ENCODE results near the gene MAP4K3. TPM values are rescaled to one million over a fixed set of nuclear protein-coding genes. Genes with fewer than 3 reads are reported as not detected.

Gene MAP4K3
- total RNA-seq, 1 experiment from 2014 or later = 21.4 TPM

DNA sequence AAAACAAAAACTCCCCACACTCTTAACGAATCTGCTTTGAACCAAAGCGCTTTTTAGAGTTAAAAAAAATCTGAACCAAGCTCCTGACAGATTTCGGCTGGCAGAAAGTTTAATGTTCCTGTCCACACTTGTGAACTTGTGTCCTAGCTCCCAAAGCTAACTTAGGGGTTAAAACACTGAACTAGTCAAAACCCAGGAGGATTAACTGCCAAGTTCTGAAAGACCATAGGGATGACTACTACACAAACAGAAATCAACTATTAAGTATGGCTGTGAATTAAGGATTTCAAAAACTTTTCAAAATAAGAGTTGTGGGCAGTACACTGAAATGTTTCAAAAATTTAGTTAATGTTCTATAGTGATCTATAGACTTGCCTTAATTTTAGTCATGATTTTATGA lies 167.1 kb downstream of the MAP4K3 start (continued):
- TF ChIP-seq, protein P1, sequence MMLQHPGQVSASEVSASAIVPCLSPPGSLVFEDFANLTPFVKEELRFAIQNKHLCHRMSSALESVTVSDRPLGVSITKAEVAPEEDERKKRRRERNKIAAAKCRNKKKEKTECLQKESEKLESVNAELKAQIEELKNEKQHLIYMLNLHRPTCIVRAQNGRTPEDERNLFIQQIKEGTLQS (IDR thresholded peaks at IDR 0.05) = no peak
- TF ChIP-seq CBX3 (IDR thresholded peaks at IDR 0.05; ENCODE audit: low read depth) (no peak), SRF (IDR thresholded peaks at IDR 0.05; ENCODE audit: low read depth) (no peak), SP1 (IDR thresholded peaks at IDR 0.05; ENCODE audit: low read depth) (no peak), YY1 (IDR thresholded peaks at IDR 0.05; ENCODE audit: extremely low read depth, insufficient replicate concordance, low read depth, low read length) (no peak)

DNA sequence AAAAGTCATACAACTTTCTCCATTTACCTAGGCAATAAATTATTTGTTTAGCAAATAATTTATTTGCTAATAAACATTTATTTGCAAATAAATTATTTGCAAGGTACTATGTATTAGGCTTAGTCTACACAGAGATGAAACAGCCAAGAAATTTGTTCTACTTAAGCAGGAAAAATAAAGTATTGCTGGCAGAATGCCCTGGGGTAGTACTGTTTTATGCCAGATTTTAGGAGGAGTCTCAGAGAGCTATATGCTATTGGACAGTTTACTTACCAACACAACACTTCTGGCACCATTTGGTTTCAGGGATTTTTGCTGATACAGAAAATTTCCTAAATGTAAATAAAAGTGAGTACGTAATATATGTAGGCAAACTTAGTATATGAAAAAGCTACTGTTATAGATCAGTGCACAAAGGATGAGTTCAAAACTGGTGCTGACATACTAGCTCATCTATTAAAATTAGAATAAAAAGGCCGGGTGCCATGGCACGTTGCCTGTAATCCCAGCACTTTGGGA lies 170.1 kb downstream of the MAP4K3 start:
- BruUV-seq (replicated peaks) = no TSS peak
- Histone ChIP-seq H3K4me3 (replicated peaks in 1 of 2; ENCODE audit: low read depth in 1 of 2, low read length in 2 of 2) (no peak overlapping the region), H2AFZ (ENCODE audit: low read depth, low read length, poor library complexity, severe bottlenecking) (no peak overlapping the region), H3K9ac (ENCODE audit: low read length) (no peak overlapping the region), H3K9me2 (ENCODE audit: insufficient read depth) (no peaks in the 10 kb centered on the region), H3K9me3 (ENCODE audit: control insufficient read depth in 1 of 2, insufficient read depth in 1 of 2, low read depth in 1 of 2, low read length in 2 of 2) (no peaks in the 10 kb centered on the region), H3K36me3 (ENCODE audit: control insufficient read depth in 1 of 2, insufficient read depth in 2 of 2, low read length in 2 of 2) (no peaks in the 10 kb centered on the region; a peak in 1 of 4 replicates), H3K4me1 (ENCODE audit: control insufficient read depth in 1 of 2, insufficient read depth in 2 of 2, low read length in 2 of 2) (no peaks in the 10 kb centered on the region), H3K4me2 (ENCODE audit: low read length) (no peak overlapping the region), H3K27ac (ENCODE audit: low read depth, low read length) (no peak overlapping the region), H4K20me1 (ENCODE audit: insufficient read depth) (no peaks in the 10 kb centered on the region), H3K27me3 (ENCODE audit: insufficient read depth, low read length) (no peaks in the 10 kb centered on the region), H3K79me2 (ENCODE audit: insufficient read depth, low read length) (no peaks in the 10 kb centered on the region)
- ATAC-seq (no peak), DNase-seq (ENCODE audit: low read depth, low spot score) (no peak)
- RAD21 ChIA-PET (ENCODE audit: low non-redundant PET in 1 of 2, low total read pairs in 2 of 2, uncharacterized antibody in 2 of 2, unreplicated experiment in 2 of 2) = no interaction called here
- POLR2A ChIA-PET = no interaction called here
- intact Hi-C loops (cut with micrococcal nuclease) = no loop called here
- CTCF ChIA-PET = no interaction called here
- TF ChIP-seq POLR2A (IDR thresholded peaks at IDR 0.05; ENCODE audit: borderline replicate concordance, extremely low read depth, insufficient read depth, insufficient read length) = no peak
- no peak for TF ChIP-seq JUND (IDR thresholded peaks at IDR 0.05)
- no peak for TF ChIP-seq FOSL1 (IDR thresholded peaks at IDR 0.05; ENCODE audit: low read depth)
- TF ChIP-seq ELF1 (IDR thresholded peaks at IDR 0.05; ENCODE audit: borderline replicate concordance, low read depth) = no peak
- no peak for TF ChIP-seq POLR2AphosphoS5 (IDR thresholded peaks at IDR 0.05; ENCODE audit: low read depth, low read length)
- no peak for TF ChIP-seq EZH2phosphoT487 (IDR thresholded peaks at IDR 0.05; ENCODE audit: borderline replicate concordance)
- TF ChIP-seq, protein P2, sequence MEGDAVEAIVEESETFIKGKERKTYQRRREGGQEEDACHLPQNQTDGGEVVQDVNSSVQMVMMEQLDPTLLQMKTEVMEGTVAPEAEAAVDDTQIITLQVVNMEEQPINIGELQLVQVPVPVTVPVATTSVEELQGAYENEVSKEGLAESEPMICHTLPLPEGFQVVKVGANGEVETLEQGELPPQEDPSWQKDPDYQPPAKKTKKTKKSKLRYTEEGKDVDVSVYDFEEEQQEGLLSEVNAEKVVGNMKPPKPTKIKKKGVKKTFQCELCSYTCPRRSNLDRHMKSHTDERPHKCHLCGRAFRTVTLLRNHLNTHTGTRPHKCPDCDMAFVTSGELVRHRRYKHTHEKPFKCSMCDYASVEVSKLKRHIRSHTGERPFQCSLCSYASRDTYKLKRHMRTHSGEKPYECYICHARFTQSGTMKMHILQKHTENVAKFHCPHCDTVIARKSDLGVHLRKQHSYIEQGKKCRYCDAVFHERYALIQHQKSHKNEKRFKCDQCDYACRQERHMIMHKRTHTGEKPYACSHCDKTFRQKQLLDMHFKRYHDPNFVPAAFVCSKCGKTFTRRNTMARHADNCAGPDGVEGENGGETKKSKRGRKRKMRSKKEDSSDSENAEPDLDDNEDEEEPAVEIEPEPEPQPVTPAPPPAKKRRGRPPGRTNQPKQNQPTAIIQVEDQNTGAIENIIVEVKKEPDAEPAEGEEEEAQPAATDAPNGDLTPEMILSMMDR (IDR thresholded peaks at IDR 0.05 in 2 of 3, conservative IDR thresholded peaks at IDR 0.05 in 1 of 3; ENCODE audit: borderline replicate concordance in 1 of 3, insufficient read depth in 1 of 3, low read depth in 2 of 3, low read length in 2 of 3) = no peak
- no peak for TF ChIP-seq TCF7L2 (IDR thresholded peaks at IDR 0.05; ENCODE audit: borderline replicate concordance, extremely low read depth, insufficient read depth, insufficient read length)
- TF ChIP-seq EZH2 (IDR thresholded peaks at IDR 0.05) = no peak
- TF ChIP-seq, protein P3, sequence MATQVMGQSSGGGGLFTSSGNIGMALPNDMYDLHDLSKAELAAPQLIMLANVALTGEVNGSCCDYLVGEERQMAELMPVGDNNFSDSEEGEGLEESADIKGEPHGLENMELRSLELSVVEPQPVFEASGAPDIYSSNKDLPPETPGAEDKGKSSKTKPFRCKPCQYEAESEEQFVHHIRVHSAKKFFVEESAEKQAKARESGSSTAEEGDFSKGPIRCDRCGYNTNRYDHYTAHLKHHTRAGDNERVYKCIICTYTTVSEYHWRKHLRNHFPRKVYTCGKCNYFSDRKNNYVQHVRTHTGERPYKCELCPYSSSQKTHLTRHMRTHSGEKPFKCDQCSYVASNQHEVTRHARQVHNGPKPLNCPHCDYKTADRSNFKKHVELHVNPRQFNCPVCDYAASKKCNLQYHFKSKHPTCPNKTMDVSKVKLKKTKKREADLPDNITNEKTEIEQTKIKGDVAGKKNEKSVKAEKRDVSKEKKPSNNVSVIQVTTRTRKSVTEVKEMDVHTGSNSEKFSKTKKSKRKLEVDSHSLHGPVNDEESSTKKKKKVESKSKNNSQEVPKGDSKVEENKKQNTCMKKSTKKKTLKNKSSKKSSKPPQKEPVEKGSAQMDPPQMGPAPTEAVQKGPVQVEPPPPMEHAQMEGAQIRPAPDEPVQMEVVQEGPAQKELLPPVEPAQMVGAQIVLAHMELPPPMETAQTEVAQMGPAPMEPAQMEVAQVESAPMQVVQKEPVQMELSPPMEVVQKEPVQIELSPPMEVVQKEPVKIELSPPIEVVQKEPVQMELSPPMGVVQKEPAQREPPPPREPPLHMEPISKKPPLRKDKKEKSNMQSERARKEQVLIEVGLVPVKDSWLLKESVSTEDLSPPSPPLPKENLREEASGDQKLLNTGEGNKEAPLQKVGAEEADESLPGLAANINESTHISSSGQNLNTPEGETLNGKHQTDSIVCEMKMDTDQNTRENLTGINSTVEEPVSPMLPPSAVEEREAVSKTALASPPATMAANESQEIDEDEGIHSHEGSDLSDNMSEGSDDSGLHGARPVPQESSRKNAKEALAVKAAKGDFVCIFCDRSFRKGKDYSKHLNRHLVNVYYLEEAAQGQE (IDR thresholded peaks at IDR 0.05; ENCODE audit: low read depth) = no peak
- TF ChIP-seq CBX3 (IDR thresholded peaks at IDR 0.05; ENCODE audit: low read depth) = no peak
- TF ChIP-seq, protein P1 (IDR thresholded peaks at IDR 0.05) = no peak
- no peak for TF ChIP-seq SIN3A (IDR thresholded peaks at IDR 0.05; ENCODE audit: low read depth)
- no peak for TF ChIP-seq CEBPB (IDR thresholded peaks at IDR 0.05; ENCODE audit: low read depth)
- TF ChIP-seq, protein P4, sequence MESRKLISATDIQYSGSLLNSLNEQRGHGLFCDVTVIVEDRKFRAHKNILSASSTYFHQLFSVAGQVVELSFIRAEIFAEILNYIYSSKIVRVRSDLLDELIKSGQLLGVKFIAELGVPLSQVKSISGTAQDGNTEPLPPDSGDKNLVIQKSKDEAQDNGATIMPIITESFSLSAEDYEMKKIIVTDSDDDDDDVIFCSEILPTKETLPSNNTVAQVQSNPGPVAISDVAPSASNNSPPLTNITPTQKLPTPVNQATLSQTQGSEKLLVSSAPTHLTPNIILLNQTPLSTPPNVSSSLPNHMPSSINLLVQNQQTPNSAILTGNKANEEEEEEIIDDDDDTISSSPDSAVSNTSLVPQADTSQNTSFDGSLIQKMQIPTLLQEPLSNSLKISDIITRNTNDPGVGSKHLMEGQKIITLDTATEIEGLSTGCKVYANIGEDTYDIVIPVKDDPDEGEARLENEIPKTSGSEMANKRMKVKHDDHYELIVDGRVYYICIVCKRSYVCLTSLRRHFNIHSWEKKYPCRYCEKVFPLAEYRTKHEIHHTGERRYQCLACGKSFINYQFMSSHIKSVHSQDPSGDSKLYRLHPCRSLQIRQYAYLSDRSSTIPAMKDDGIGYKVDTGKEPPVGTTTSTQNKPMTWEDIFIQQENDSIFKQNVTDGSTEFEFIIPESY (IDR thresholded peaks at IDR 0.05; ENCODE audit: extremely low read depth, insufficient replicate concordance, low read length) = no peak
